ENCODE results near the gene TACC2.
"Not testable (repeated sequence)": the region's sequence is repeated elsewhere in the genome, so short reads cannot be mapped to it uniquely, and the experiment has no call there.

The TACC2 gene

GRCh38 chr10:121981346-121981745 lies 7.6 kb upstream of the TACC2 start:
- DNase-seq: no peak

DNA sequence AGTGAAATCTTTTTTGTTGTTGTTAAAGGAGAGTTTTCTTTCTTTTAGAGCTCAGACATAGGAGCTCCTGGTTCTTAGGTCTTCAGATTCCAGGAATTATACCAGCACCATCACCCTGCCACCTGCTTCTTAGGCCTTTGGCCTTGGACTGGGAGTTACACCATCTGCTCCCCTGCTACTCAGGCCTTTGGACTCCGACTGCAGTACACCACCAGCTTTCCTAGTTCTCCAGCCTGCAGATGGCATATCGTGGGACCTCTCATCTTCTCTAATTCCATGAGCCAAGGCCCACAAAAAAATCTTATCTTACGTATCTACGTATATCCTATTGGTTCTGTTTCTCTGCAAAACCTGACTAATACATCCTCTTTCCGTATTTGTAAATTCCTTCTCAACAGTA lies 5.1 kb upstream of the TACC2 start:
- DNase-seq: no peak

DNA sequence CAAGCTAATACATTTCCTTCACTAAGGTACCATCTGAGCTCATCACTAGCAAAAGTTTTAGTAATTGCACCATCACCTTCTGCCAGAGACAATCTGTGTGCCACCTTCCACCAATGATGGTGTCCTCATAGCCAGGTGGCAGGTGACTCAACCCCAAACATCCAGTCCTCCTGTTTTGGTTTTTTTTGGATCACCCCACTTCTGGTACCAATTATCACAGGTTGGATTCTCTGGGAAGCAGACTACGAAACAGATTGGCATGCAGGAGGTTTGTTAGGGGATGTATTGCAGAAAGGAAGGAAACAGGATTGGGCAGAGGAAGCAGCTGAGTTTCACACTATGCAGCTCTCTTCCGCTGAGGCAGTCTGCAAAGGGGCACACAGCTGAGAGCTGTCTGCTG lies 4.5 kb upstream of the TACC2 start:
- no peak for DNase-seq

DNA sequence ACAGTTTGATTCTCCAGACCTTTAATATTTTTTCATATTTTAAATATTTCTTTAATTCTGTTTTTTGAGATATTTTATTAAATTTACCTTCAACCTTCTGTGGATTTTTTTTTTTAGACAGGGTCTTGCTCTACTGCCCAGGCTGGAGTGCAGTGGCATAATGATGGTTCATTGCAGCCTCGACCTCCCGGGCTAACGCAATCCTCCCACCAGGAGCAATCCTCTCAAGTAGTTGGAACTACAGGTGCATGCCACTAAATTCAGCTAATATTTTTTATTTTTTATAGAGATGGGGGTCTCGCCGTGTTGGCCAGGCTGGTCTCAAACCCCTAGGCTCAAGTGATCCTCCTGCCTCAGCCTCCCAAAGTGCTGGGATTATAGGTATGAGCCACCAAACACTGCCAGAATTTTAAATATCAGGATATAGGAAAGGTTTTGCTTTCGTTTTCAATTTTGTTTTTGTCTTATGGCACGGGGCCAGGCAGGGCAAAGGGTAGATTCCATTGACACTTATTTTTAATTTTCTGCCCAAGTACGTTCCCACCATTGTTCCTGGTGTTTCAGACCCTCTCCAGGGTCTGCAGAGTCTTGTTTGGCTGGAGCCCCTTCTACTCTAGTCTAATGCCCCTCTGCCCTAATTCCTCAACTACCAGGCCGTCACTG lies 1.2 kb downstream of the TACC2 start:
- no peak for DNase-seq

- DNase-seq: not testable (repeated sequence)
Observed at GRCh38 chr10:121991727-121992126, 2.8 kb downstream of the TACC2 start.

DNA sequence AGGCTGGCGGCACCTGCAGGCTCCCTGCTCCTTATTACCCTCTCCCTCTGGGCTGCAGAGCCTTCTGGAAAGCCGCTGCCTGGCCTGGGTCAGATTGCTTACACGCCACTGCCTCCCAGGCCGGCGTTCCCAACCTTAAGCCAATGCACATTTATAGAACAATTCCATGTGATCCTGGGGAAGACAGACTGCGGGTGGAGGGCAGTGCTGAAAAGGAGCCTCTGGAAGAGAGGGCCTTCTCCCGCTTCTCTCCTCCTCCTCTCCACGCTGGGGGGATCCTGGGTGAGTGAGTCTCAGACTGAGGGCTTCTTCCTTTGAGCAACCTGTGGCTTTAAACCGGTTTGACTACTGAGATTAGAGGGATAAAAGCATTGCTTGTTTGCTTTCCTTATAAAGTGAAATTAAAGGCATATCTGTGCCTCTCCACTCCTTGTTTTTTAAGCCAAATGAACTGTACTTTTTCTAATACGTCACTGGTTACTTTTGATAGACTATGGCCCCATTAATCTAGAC lies 5.5 kb downstream of the TACC2 start:
- no peak for DNase-seq

GRCh38 chr10:121998462-121998861 lies 9.5 kb downstream of the TACC2 start:
- no peak for DNase-seq

- no peak for DNase-seq
Observed at GRCh38 chr10:121999301-121999700, 10.3 kb downstream of the TACC2 start.

GRCh38 chr10:122001698-122002097 lies 12.7 kb downstream of the TACC2 start:
- DNase-seq: no peak

DNA sequence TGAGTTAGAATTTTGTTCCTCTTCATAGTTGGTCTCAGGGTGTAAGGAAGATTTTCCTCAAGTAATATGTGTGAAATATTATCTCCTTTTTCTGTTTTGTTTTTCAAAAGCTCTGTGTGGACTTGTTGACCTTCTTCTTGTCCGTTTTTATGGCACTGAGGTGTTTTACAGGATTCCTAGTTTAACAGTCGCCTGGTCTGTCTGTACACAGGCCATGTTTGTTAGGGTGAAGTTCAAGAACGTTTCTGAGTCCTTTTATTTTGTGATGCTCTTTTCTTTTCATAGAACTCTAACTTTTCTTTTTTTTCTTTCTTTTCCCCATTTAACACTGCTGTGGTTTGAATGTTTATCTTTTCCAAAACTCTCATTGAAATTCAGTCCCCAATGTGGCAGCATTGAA lies 18.5 kb downstream of the TACC2 start:
- DNase-seq: no peak

DNA sequence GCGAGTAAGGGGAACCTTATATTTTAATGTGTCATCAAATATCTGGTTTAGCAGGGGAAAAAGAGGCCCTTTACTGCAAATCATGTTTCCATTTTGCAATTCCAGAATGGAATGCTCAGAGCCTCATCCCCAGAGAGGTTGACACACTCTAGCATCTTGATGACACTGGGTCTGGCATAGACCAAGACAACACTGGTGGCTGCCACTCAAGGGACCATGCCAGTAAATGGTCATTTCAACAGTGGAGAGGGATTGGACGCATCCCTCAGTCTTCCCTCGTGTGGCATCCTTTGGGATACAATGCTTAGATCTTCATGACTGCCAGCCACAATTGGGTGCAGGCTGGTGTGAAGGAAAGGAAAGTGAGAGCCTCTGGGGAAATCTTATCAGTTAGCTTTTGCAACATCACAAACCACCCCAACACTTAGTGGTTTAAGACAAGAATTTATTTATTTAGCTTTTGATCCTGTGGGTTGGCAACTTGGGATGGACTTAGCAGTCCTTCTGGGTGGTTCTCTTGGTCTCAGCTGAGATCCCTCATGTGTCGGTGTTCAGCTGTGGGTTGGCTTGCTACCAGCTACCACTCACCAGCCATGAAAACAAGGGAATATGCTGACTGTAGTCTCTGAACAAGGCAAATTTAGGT lies 21.6 kb downstream of the TACC2 start:
- DNase-seq: no peak

GRCh38 chr10:122012731-122013130 lies 23.8 kb downstream of the TACC2 start:
- no peak for DNase-seq

DNA sequence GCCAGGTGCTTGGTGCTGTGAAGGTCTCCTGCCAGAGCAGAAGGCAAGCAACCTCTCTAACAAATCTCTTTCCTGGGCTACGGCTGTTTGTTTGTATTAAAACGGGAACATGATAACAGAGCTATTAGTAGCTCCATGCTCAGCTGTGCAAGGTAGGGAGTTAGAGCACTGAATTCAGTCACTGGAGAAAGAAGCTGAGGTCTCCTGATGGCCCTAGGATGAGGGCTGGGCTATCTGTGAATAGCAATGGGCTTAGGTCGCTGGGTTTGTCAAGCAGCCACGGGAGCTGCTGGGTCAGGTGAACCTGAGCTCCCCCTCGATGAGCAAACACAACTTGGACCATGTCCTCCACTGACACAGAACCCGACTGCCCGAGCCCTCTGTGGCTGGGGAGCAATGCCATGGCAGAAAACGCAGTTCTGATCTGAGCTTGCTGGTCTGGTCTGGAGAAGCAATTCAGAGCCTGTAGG lies 24.4 kb downstream of the TACC2 start:
- no peak for DNase-seq

DNA sequence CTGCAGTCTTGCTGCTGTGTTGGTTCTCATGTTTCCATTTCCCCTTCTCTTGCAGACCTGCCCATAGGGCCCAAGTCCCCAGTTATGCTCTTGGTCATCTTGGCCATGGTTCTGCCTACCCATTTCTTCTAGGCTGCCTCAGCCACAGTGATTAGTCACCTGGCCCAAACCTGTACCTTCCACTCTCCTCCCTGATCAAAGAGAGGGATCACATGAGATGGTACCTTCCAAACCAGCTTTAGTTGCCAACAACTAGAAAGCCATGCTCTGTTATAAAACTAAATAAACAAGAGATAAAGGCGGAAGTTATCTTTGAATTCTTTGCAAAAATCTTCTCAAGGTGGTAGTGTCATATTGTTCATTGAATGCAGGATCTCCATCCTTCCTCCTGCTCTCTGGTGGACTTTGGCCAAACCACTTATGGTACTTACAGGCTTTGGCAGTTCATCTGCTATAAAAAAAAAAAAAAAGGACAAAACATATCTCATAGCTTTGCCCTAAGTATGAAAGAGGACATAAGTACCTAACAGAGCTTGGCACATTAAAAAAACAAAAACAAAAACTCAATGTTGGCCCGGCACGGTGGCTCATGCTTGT lies 25.8 kb downstream of the TACC2 start:
- no peak for DNase-seq

- DNase-seq: not testable (repeated sequence)
Observed at GRCh38 chr10:122017926-122018325, 29.0 kb downstream of the TACC2 start.

DNA sequence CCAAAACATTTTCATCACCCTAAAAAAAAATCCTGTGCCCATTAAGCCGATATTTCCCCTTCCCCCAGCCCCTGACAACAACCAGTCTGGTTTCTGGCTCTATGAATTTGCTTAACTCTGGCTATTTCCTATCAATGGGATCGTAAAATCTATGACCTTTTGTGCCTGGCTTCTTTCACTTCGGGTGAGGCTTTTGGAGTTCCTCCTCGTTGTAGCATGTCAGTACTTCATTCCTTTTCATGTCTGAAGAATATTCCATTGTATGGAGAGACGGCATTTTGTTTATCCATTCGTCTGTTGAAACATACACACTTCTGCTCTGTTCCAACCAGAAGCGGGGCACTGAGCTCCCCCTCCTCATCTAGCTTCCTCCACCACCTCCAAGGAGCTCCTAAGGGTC lies 29.5 kb downstream of the TACC2 start:
- no peak for DNase-seq

DNA sequence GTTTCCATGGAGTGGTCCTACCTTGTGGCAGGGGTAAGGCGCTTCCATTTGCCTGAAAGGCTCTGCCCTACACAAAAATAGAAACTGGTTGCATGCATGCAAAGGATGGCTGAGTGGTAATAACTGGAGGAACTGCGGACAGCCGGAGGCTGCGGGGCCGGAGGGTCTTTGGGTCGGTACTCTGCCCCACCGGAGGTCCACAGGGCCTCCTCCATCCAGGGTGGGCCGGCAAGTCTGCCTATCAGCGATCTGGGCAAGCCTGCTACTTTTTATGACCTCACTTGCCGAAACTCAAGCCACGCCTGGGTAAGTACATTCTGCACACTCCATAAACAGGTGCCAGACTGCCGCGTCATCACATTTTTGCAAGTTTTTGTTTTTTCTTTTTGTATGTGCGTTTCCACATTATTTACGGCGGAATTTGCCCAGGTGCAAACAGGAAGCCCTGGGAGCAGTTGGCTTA lies 30.0 kb downstream of the TACC2 start:
- DNase-seq: no peak

DNA sequence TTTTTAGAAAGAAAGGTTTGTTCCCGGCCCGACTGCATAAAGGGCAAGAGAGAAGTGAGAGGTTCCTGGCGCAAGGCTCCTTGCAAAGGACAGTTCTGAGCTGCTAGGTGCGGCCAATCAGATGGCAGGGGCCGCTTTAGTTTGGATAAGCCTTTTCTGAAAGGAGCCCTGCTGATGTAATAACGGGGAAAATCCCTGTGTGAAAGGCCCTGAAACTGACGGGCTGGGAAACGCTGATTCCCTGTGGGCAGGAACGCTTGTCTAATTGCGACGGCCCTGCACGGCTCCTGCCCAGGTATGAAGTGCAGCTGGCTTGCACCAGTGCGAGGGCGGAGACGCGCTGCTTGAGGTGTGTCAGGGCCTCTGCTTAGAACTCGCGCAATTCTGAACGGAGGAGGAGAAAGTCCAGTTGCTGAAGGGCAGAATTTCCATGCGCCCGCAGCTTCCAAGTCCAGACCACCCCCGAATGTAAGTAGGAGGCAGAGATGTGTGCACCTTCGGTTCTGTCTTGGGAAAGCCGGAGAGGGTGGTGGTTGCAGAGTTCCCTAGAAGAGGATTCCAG lies 30.5 kb downstream of the TACC2 start:
- DNase-seq: peak; percentile 44

- DNase-seq: no peak
Observed at GRCh38 chr10:122020226-122020625, 31.3 kb downstream of the TACC2 start.

DNA sequence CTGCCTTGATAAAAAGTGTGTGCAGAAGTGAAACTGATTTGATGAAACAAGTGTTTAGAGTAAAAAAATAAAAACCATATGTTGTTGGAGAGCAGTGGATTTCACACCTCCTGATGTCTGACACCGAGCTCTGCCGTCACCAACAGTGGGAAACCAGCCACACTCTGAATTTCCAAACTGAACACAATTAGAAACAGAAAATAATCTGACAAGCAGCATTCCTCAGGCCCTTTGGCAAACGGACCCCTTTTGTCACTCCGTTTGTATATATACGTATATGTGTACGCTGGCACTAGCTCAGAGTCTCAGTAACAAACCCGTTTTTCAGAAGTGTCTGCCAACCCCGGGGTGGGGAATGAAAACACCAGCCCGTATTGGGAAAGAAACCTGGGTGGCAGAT lies 32.4 kb downstream of the TACC2 start:
- DNase-seq: no peak

DNA sequence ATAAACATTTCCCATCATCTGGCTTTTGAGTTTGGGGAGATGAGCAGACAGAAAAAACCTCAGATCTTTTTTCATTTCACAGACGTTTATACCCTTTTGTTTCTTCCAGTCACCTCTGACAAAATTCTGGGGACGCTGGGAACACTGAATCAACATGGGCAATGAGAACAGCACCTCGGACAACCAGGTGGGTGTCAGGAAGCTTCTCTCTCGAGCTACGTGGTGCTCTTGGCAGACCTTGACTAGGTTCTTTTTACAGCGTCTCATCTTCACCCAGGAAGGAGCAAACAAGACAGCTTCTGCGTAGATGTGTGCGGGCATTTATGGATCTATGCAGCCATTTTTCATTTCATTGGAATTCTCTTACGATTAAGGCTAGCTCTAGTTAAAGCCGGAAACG lies 32.9 kb downstream of the TACC2 start:
- no peak for DNase-seq

- DNase-seq: no peak
Observed at GRCh38 chr10:122022276-122022675, 33.3 kb downstream of the TACC2 start.

DNA sequence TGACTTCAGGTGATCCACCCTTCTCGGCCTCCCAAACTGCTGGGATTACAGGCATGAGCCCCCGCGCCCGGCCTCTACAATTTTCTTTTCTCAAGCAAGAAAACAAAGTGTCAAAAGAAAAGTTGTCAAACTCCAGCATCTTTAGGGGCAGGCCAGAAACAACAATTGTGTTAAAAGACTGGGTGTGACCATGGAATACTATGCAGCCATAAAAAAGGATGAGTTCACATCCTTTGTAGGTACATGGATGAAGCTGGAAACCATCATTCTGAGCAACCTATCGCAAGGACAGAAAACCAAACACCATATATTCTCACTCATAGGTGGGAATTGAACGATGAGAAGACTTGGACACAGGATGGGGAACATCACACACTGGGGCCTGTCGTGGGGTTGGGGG lies 34.3 kb downstream of the TACC2 start:
- not testable (repeated sequence) for DNase-seq
